HG02642 (cell line): Measurements from ENCODE around the gene PLD1.
"Not testable (repeated sequence)": the region's sequence is repeated elsewhere in the genome, so short reads cannot be mapped to it uniquely, and the experiment has no call there.

Source experiments
- ATAC-seq: cut with Tn5 transposase; IDR thresholded peaks from one replicate; pipeline ENCODE4 v1.9.1; 2021; ENCODE audit warnings: mild to moderate bottlenecking; ENCODE audit not compliant: unreplicated experiment, poor library complexity

PLD1 gene

DNA sequence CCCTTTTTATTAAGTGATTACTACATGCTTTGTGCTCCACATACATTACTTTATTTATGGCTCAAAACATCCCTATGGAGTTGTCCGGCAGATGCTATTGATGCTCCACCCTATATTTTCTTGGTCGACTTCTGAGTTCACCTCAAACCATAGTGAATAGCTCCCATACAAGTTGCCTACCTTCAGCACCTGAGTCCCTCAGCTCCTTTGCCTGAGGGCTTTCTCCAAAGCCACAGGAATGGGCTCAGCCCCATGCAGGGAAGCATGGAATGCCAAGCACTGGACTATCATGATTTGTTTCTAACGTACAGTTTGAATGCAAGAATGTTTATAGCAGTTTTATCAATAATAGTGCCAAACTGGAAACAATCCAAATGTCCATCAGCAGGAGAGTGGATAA lies 225.2 kb downstream of the PLD1 start:
- ATAC-seq: no peak

DNA sequence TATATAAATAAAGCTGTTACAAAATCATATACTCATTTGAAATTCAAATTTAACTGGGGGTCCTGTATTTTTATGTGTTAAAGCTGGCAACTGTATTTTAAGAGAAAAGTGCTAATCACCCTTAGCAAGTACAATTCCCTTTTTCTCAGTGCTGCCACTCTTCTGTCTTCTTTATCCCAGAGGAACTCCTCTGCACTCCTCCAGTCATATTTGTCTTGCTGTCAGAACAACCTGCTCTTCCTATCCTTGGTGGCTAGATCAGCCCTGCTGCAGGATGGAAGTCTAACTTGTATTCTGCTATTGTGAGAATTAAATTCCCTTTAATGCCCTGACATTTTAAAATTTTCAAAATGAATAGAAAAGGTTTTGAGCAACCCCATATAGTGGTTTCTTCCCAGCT lies 226.2 kb downstream of the PLD1 start:
- no peak for ATAC-seq

GRCh38 chr3:171574556-171575240 lies 235.6 kb downstream of the PLD1 start:
- no peak for ATAC-seq

- ATAC-seq: no peak
These were observed 240.6 kb downstream of the PLD1 start for GRCh38 chr3:171569571-171570132.

GRCh38 chr3:171568766-171569165 lies 241.5 kb downstream of the PLD1 start:
- no peak for ATAC-seq

DNA sequence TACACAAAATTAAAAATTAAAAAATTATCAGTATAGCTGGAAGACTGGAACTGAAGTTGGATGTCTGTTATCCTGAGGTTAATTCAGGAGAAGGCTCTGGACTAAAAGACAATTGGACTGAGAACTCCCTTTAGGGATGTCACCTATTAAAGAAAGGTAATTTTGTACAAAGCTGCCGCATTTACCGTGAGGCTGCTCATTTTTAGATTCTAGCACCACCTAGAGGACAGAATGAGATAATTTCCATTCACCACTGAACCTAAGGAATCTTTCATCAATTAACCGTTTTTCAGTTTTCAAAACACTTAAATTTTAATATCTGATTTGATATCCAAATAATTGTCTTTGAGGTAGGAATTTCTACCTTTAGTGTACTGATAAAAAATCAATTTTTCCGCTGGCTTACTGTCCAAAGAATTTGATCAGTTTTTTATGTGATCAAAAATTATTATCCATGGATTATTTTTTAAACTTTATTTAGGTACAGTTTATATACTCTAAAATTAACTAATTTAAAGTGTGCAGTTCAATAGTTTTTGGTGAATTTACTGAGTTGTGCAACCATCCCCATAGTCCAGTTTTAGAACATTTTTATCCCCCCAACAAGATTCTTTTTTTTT lies 243.4 kb downstream of the PLD1 start:
- no peak for ATAC-seq

- ATAC-seq: no peak
These were observed 244.7 kb downstream of the PLD1 start for GRCh38 chr3:171565481-171566058.

DNA sequence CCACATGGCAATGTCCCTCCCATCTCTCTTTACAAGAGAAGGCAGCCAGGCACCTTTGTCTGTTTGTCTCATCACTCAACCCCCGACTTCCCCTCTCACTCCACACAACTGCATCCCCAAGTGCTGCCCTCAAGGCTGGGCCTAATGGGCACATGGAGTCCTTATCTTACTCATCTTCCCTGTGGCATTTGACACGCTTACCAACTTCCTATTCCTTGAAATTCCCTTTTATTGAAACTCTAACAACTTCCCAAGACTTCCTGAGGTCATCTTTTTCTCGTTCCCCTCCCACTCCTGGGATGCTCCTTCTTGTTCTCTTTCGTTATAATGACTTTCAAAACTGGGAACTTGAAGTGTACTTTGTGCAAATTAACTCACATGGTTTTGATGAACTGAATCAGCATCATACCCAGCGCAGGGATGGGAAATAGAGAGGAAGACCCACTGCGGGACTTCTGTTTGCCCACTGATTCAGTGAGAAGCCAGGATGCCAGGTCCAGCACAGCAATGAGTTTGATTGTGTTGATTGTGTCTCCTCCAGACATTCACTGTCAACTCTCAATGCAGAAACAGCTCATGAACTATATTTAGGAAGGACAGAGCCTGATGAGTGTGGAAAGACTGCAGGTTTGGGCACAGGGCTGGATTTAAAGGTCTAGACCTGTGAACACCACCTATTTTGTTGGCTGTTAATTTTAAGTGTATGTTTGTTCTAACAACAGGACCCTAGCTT lies 245.4 kb downstream of the PLD1 start:
- ATAC-seq: no peak

- ATAC-seq: no peak
These were observed 247.0 kb downstream of the PLD1 start for GRCh38 chr3:171563298-171563697.

DNA sequence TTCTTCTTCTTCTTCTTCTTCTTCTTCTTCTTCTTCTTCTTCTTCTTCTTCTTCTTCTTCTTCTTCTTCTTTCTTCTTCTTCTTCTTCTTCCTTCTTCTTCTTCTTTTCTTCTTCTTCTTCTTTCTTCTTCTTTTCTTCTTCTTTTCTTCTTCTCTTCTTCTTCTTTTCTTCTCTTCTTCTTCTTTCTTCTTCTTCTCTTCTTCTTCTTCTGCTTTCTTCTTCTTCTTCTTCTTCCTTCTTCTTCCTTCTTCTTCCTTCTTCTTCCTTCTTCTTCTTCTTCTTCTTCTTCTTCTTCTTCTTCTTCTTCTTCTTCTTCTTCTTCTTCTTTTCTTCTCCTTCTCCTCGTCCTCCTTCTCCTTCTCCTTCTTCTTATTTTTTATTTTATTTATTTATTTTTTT lies 247.8 kb downstream of the PLD1 start:
- ATAC-seq: not testable (repeated sequence)

DNA sequence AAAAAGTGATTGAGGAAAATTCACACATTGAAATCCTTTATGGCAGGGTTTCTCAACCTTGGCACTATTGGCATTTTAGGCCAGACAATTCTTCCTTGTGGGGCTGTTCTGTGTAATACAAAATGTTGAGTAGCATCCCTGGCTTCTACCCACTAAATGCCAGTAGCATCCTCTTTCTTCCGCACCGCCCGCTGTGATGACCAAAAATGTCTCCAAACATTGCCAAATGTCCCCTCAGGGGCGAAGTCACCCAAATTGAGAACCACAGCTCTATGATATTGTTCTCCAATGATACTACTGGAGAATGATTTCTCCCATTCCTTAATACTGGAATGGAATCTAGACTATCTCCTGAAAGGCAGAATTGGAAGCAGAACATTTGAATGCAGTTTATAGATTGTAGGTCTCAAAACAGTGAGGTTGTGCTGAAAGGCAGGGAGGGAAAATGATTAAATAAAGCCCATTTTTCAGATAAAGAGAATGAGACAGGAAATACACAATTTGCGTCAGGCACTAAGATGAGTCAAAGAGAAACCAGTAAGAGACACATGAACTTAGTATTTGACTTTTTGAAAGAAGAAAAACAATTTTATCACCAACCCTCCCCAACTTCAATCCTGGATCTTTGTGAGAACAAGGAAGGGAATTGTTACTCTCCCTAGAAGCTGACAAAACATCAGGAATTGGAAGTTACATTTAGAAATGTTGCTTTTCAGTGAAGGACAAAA lies 248.5 kb downstream of the PLD1 start:
- no peak for ATAC-seq

GRCh38 chr3:171559586-171559985 lies 250.7 kb downstream of the PLD1 start:
- no peak for ATAC-seq

DNA sequence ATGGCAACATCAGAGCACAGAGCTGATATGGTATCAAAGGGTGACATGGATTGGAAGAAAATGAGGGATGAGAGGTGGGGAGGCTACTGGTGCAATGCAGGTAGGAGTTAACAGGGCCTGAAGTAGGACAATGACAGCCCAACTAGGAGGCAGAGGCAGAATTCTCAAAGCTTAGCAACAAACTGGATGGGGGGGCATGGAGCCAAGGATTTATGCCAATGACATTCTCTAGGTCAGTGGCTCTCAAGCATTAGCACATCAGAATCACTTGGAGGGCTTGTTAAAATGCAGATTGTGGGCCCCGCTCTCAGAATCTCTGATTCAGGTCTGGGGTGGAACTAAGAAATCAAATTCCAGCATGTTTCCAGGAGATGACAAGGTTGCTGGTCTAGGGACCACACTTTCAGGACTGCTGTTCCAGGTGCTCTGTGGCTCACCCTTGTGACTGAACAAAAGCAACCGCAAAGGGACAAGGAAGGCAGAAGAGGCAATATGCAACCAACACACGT lies 252.0 kb downstream of the PLD1 start:
- ATAC-seq: no peak

DNA sequence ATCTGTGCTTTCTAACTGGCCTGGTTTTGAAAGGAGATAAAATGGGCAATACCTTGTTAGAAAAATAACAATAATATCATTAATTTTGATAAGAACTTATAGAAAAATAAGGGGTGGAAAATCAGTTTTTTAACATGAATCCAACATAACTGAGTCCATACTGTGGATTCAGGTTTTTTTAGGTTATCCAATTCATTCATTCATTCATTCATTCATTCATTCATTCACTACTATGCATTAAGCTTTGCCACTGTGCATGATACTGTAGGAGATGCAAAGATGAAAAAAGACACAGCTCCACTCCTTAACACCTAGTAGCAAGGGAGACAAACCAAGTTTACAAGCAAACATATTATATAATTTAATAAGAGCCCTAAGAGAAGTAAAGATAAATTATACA lies 253.1 kb downstream of the PLD1 start:
- ATAC-seq: no peak

DNA sequence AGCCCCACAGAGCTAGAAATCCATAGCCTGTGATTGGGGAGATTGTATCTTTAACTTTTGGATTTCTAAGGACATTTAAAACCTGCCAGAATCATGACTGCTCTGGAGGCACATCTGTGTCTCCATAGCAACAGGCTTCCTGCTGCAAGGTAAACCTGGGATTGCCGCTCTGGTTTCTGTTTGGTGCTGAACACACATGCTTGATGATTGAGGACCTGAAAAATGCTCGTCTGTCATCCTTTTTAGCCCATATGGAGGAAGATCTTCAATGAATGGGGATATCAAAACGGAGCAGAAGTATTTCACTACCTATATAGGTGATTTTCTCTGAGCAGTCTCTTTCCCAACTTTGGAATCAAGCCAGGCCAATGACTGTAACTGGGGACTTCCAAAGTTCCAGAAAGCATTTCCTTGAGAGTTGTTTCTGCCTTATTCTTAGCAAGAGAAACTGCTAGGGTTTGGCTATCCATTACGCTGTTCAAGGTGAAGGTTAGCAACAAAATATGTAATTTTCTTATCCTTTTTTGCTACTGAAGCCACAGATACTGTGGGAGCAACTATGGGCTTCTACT lies 253.6 kb downstream of the PLD1 start:
- no peak for ATAC-seq

- ATAC-seq: no peak
These were observed 254.1 kb downstream of the PLD1 start for GRCh38 chr3:171556148-171556547.

- no peak for ATAC-seq
These were observed 257.2 kb downstream of the PLD1 start for GRCh38 chr3:171553086-171553485.

DNA sequence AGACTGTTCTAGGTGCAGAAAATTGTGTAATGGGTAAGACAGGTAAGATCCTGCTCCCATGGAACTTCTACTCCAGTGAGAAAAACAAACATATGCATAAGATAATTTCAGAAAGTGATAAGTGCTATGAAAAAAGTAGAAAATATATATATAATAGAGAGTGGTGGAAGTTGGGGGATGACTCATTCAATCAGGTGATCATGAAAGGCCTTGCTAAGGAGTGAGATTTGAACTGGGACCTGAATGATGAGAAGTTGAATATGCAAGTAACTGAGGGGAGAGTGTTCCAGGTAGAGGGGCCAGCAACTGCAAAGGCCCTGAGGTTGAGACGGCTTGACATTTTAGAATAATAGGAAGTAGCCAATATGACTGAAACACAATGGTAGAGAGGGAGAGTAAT lies 257.8 kb downstream of the PLD1 start:
- no peak for ATAC-seq

DNA sequence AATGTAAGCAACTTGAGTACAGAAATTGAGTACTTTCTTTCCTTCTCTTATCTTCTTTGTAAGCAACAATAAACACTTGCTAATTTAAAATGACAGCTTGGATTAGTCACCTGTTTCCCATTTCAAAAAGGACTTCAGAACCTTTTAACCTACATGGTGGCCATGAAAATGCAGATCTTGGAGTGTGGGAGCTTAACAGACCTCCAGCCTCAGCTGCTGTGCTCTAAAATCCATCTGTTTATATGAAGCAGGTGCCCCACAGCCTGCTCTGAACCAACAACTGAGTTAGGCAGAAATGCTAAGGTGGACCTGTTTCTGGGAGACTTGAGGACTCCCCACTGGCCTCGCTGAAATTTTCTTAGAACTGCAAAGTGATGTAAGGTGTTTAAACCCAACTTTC lies 259.0 kb downstream of the PLD1 start:
- ATAC-seq: no peak
